GM21576 (cell line): ENCODE results near the gene KRT6A.

Experiments
- ATAC-seq: cut with Tn5 transposase; IDR thresholded peaks from one replicate; pipeline ENCODE4 v1.9.1; 2021; ENCODE audit warnings: mild to moderate bottlenecking, moderate library complexity; ENCODE audit not compliant: unreplicated experiment

Gene KRT6A

GRCh38 chr12:52493172-52493571 is at the start of gene KRT6A:
TSS of gene KRT6A (minus strand) at chr12:52493257. CDS start at chr12:52493188, 69 bp downstream.
- ATAC-seq = no peak

- ATAC-seq = no peak
Observed at GRCh38 chr12:52542157-52542556, 49.1 kb upstream of the KRT6A start.

GRCh38 chr12:52541709-52542108 is 48.7 kb upstream of the KRT6A start:
- no peak for ATAC-seq

GRCh38 chr12:52540531-52540930 is 47.5 kb upstream of the KRT6A start:
- no peak for ATAC-seq

- ATAC-seq = no peak
Observed at GRCh38 chr12:52539821-52540173, 46.7 kb upstream of the KRT6A start.

- no peak for ATAC-seq
Observed at GRCh38 chr12:52539083-52539820, 46.2 kb upstream of the KRT6A start.

- ATAC-seq = no peak
Observed at GRCh38 chr12:52537101-52537500, 44.0 kb upstream of the KRT6A start.

DNA sequence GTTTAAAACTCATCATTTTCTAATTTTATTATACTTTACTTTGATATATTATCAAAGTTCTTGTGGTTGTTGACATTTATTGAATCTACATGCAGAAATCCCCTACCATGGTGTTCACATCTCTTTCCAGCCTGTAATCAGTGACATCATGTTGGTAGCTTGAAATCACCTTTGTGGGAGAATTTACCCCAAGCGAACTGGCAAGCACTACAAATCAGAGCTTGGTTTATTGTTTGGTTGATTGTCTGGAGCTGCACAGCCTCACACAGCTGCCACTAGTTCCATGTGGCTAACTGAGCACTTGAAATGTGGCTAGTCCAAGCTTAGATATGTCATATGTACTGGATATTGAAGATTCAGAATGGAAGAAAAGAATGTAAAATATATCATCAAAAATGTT is 42.5 kb upstream of the KRT6A start:
- no peak for ATAC-seq

DNA sequence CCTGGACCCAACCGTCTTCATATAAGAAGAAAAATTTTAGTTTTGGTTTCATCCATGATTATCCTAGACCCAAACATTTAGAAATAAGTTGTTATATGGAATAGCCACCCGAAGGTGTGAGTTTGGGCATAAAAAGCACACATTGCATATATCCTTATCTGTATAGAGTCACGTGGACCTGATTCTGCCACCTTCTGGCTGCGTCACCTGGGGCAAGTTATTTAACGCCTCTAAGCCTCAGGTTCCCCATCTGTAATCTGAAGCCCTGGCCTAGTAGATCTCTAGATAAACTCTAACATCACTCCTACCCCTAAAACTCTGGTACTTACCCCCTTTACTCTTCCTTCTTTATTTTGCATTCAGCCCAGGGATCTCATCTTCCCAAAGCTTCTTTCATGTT is 41.4 kb upstream of the KRT6A start:
- no peak for ATAC-seq

DNA sequence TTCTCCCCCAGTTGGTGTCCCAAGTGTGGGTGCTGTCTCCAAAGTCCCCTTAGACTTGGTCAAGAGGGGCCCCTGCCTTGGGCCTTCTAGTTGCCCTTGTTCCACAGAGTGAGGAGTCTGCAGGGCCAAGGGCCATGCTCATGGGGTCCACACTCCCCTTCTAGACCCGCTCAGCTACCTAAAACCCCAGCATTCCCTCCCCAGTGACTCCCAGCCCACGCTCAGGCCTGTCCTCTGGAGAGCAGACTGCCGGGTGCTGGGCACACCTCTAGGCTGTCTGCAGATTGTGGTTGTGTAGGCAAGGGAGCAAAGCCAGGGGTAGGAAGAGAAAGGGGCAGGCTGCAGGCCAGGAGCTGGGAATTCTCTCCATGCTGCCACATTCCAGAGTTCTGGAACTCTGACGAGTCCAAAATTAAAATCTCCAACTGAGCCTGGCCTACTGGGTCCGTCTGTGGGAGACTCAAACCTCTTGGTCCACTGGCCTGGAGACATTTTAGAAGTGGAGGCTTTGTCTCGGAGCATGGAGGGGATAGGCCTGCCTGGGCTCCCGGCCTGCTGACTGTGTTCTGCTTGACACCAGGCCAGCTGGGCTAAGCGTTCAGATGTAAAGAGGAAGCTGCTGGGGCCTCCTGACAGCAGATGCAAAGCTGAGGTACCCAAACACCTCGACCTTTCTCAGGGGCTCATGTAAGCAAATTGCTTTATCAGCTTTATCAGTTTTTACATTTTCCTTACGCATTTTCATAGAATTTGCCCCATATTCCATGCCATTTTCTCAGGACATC is 40.8 kb upstream of the KRT6A start:
- no peak for ATAC-seq

- no peak for ATAC-seq
Observed at GRCh38 chr12:52532636-52533035, 39.6 kb upstream of the KRT6A start.

DNA sequence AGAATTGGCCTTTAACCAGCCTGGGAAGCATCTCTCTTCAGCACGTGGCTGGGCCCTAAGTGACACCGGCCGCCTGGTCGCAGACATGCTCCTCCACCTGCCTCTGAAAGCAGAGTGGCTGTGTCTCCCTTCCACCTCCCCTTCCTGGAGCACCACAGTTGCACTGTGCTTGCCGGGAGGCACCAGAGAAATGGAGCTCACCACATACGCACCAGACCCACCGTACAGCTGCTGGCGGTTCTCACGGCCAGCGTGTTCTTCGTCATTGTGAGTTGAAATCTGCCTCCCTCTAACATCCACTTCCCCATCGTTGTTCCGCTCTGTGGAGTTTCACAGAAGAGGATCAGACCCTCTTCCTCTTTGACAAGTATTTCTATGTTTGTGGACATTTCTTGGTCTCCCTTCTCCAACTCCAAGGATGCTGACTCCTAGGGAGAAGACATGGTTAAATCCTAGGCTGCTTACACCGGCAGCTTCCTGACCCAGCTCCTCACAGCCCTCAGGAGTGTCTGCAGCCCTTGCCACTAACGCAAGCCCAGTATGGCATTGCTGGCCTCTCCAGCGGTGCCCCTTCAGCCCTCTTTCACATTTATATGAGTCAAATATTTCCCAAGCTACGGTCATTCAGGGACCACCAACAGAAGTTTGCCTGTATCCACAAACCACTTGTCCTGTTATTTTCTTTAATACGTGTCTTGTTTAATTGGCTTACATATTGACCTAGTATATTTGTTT is 38.7 kb upstream of the KRT6A start:
- ATAC-seq = no peak

- no peak for ATAC-seq
Observed at GRCh38 chr12:52530905-52531304, 37.8 kb upstream of the KRT6A start.

DNA sequence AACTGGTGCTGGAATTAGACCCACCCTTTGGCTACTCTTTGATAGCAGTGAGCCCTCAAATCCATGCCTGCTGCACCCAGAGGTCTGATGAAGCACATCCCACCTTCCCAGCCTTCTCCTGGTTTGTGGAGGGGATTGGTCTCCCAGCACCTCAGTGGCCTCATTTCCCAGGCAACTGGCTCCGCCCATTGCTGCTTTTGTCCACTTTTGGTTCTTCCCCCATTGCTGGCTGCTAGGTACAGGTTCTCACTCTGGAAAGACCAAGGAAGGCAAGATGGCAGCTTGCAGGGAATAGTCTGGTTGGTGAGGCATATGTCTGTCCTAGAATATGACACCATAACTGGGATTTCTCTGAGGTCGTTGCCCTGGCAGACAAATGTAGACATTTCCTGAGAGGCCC is 37.3 kb upstream of the KRT6A start:
- no peak for ATAC-seq

GRCh38 chr12:52529846-52530245 is 36.8 kb upstream of the KRT6A start:
- no peak for ATAC-seq

DNA sequence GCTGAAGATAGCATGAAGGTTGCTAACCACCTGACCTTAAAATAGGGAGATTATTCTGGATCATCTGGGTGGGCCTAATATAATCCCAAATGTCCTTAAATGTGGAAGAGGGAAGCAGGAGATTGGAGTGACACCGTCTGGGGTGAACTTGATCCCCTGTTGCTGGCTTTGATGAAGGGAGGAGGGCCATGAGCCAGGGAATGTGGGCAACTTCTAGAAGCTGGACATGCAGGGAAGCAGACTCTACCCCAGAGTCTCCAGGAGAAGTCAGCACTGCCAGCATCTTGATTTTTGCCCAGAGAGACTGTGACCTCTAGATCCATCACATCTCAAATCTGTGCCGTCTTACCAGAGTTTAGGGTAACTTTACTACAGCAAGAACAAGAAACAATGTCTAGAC is 36.4 kb upstream of the KRT6A start:
- ATAC-seq = no peak

- no peak for ATAC-seq
Observed at GRCh38 chr12:52528641-52529143, 35.6 kb upstream of the KRT6A start.

- no peak for ATAC-seq
Observed at GRCh38 chr12:52527121-52527800, 34.2 kb upstream of the KRT6A start.

DNA sequence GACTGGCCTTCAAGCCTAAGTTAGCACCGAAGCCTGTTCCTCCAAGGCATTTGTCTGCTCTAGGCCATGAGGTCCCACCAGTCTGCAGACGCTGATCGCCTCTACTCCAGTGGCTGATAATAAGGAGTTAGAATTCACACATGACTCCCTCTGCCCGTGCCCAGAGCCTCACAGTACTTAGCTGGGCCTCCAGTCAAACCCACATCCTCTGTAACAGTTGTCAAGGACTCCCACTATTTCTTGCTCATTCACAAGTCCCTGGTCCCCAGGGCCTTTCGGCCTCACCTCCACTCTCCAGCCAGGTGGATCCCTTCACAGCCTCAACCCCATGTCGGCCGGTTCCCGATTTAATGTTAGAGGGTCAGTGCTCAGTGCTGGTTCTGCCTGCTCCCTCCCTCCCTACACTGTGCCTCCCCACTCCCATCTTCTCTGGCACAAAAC is 33.5 kb upstream of the KRT6A start:
- no peak for ATAC-seq

- ATAC-seq = no peak
Observed at GRCh38 chr12:52525661-52526499, 32.8 kb upstream of the KRT6A start.
